Measurements from ENCODE around the gene HOXC6. TPM values are rescaled to one million over a fixed set of nuclear protein-coding genes. Genes with fewer than 3 reads are reported as not detected.

Gene HOXC6
- total RNA-seq, 1 donor = 7.2 TPM

DNA sequence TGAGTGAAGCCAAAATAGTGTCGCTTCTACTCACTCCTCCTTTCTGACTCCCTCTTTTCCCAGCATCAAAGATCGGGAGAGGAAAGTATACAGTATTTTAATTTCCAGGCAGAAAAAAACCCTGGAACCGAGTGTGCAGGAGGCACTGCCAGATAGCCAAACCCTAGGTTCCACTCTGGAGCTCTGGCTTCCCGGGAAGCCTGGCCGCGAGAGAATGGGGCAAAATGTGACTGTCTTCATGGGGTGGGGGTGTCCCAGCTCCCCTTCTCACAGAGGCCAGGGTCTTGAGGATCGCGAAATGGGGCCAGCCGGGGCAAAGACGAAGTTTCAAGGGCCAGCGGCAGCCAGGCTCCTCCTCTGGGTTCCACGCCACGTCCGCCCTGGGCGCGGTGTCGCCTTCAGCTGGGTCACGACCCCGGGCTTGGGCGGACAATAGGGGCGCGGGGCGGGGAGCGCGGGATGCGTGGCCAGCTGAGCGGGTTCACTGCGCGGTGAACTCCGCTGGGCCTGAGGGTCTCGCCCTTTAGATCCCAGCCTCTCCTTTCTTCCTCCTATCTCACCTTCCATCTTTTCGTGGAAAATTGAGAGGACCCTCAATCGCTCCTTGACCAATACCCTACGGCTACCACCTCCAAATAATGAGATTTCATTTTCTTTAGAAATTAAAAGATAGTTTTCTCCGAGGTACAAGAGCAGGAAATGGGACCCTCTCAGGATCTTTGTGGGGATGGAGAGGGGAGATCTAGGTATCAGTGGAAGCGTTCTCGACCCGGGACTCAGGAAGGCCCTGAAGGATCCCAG, 32.1 kb downstream of the HOXC6 start:
- Histone ChIP-seq H3K4me1 (ENCODE audit: insufficient read depth, low read length) (no peaks in the 10 kb centered on the region), H3K27me3 (ENCODE audit: insufficient read depth, low read length) (no peaks in the 10 kb centered on the region), H3K79me2 (ENCODE audit: insufficient read depth, low read length) (no peaks in the 10 kb centered on the region), H3K9me3 (ENCODE audit: low read depth, low read length) (no peaks in the 10 kb centered on the region), H2AFZ (ENCODE audit: low read length) (no peak overlapping the region), H3K4me3 (ENCODE audit: insufficient read depth, low read length) (no peak overlapping the region), H3K27ac (ENCODE audit: low read depth, low read length) (no peak overlapping the region), H3K4me2 (ENCODE audit: insufficient read depth, low read length) (no peak overlapping the region), H4K20me1 (ENCODE audit: insufficient read depth, low read length) (peaks cover 16% of the 10 kb centered on the region), H3K36me3 (ENCODE audit: insufficient read depth, low read length) (no peaks in the 10 kb centered on the region)
- TF ChIP-seq, protein P1, sequence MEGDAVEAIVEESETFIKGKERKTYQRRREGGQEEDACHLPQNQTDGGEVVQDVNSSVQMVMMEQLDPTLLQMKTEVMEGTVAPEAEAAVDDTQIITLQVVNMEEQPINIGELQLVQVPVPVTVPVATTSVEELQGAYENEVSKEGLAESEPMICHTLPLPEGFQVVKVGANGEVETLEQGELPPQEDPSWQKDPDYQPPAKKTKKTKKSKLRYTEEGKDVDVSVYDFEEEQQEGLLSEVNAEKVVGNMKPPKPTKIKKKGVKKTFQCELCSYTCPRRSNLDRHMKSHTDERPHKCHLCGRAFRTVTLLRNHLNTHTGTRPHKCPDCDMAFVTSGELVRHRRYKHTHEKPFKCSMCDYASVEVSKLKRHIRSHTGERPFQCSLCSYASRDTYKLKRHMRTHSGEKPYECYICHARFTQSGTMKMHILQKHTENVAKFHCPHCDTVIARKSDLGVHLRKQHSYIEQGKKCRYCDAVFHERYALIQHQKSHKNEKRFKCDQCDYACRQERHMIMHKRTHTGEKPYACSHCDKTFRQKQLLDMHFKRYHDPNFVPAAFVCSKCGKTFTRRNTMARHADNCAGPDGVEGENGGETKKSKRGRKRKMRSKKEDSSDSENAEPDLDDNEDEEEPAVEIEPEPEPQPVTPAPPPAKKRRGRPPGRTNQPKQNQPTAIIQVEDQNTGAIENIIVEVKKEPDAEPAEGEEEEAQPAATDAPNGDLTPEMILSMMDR (IDR thresholded peaks at IDR 0.05; ENCODE audit: extremely low read depth, low read depth, low read length) = no peak
- peak; percentile 44 for DNase-seq (ENCODE audit: insufficient read length, low spot score, missing footprints)

DNA sequence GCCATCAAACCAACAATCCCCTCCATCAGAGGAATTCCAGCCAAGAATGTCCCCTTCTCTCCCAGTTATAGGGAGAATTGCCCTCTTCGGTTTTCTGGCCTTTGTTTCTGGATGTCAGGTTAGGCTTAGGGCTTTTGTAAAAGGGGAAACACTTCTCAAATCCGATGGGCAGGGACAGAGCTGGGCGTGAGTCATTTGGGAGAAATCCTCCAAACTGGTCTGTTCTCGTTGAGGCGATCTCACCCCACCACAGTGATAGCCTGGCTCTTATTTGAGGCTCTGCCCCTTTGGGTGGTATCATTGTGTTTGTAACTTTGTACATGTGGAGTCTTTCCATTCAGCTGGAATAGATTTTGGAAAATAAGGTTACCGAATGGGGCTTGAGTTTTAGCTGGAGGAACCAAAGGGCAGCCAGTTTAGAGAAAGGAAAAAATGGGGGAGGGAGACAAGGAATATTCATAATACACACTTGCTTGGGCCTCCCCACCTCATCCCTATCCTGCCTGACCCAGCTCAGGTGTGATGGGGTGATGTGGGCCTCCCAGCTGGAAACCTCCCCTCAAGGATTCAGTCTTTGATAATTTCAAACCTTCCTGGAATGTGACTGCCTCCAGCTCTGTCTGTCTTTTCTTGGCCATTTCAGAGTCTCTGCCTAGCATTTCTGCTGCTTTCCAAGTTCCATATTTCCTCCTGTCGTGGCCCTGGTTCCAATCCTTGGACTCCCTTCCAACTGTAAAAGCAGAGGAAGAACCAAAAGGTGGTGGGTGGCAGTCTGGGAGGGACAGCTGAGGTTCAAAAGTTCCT, 32.9 kb downstream of the HOXC6 start:
- TF ChIP-seq, protein P1 (IDR thresholded peaks at IDR 0.05; ENCODE audit: extremely low read depth, low read depth, low read length) = no peak
- Histone ChIP-seq H3K79me2 (ENCODE audit: insufficient read depth, low read length) (no peaks in the 10 kb centered on the region), H4K20me1 (ENCODE audit: insufficient read depth, low read length) (peaks cover 10% of the 10 kb centered on the region), H3K27ac (ENCODE audit: low read depth, low read length) (no peak overlapping the region), H3K4me3 (ENCODE audit: insufficient read depth, low read length) (no peak overlapping the region), H3K27me3 (ENCODE audit: insufficient read depth, low read length) (no peaks in the 10 kb centered on the region), H3K4me1 (ENCODE audit: insufficient read depth, low read length) (no peaks in the 10 kb centered on the region), H3K9me3 (ENCODE audit: low read depth, low read length) (no peaks in the 10 kb centered on the region), H3K36me3 (ENCODE audit: insufficient read depth, low read length) (no peaks in the 10 kb centered on the region), H2AFZ (ENCODE audit: low read length) (no peak overlapping the region), H3K4me2 (ENCODE audit: insufficient read depth, low read length) (no peak overlapping the region)
- peak; percentile 93 for DNase-seq (ENCODE audit: insufficient read length, low spot score, missing footprints)

DNA sequence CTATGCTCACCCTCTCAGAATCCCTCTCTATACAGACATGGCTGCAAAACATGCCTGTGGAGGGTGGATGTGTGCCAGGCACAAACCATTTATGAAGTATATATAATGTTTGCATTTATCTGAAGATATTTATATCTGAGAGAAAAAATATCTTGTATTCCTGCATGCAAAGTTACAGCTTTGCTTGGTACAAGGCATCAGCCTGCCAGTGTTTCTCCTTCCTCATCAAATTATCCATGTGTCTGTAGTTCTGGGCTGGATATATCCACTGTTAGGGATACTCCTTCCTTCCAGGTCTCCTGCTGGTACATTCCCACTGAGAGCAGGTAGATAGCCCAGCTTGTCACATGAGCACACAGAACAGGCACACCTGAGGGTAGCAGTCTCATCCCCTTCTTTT, 37.4 kb downstream of the HOXC6 start:
- Histone ChIP-seq H3K4me2 (ENCODE audit: insufficient read depth, low read length) (no peak overlapping the region), H3K9me3 (ENCODE audit: low read depth, low read length) (no peaks in the 10 kb centered on the region), H2AFZ (ENCODE audit: low read length) (no peak overlapping the region), H4K20me1 (ENCODE audit: insufficient read depth, low read length) (no peaks in the 10 kb centered on the region), H3K4me3 (ENCODE audit: insufficient read depth, low read length) (no peak overlapping the region), H3K79me2 (ENCODE audit: insufficient read depth, low read length) (no peaks in the 10 kb centered on the region), H3K4me1 (ENCODE audit: insufficient read depth, low read length) (peaks cover 11% of the 10 kb centered on the region), H3K36me3 (ENCODE audit: insufficient read depth, low read length) (no peaks in the 10 kb centered on the region), H3K27ac (ENCODE audit: low read depth, low read length) (no peak overlapping the region), H3K27me3 (ENCODE audit: insufficient read depth, low read length) (no peaks in the 10 kb centered on the region)
- TF ChIP-seq, protein P1 (IDR thresholded peaks at IDR 0.05; ENCODE audit: extremely low read depth, low read depth, low read length) = no peak
- no peak for DNase-seq (ENCODE audit: insufficient read length, low spot score, missing footprints)

DNA sequence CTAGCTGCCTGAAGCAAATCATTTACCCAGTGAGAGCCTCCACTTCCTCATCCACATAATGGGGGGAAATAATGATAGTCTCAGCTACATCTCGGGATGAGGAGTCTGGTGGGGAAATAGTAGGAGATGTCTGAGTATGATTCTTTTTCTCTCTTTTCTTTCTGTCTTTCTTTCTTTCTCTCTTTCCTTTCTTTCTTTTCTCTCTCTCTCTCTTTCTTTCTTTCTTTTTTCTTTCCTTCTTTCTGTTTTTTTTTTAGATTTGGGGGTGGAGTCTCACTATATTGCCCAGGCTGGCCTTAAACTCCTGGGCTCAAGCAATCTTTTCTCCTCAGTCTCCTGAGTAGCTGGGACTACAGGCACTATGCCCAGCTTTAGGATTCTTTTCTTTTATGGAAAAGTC, 38.2 kb downstream of the HOXC6 start:
- no peaks in the 10 kb centered on the region for H3K79me2 ChIP-seq (ENCODE audit: insufficient read depth, low read length)
- peak; percentile 63 for DNase-seq (ENCODE audit: insufficient read length, low spot score, missing footprints)
- TF ChIP-seq, protein P1 (IDR thresholded peaks at IDR 0.05; ENCODE audit: extremely low read depth, low read depth, low read length) = no peak
- H3K4me1 ChIP-seq (ENCODE audit: insufficient read depth, low read length) = peaks cover 11% of the 10 kb centered on the region
- no peak overlapping the region for H3K4me2 ChIP-seq (ENCODE audit: insufficient read depth, low read length)
- H3K9me3 ChIP-seq (ENCODE audit: low read depth, low read length) = no peaks in the 10 kb centered on the region
- H3K27ac ChIP-seq (ENCODE audit: low read depth, low read length) = no peak overlapping the region
- H3K27me3 ChIP-seq (ENCODE audit: insufficient read depth, low read length) = no peaks in the 10 kb centered on the region
- H3K36me3 ChIP-seq (ENCODE audit: insufficient read depth, low read length) = no peaks in the 10 kb centered on the region
- no peak overlapping the region for H2AFZ ChIP-seq (ENCODE audit: low read length)
- H3K4me3 ChIP-seq (ENCODE audit: insufficient read depth, low read length) = no peak overlapping the region
- H4K20me1 ChIP-seq (ENCODE audit: insufficient read depth, low read length) = no peaks in the 10 kb centered on the region
